CD14-positive monocyte (primary cell): ENCODE results near the gene CYP19A1. TPM values are rescaled to one million over a fixed set of nuclear protein-coding genes. Genes with fewer than 3 reads are reported as not detected.
A peak's percentile ranks its signal among the peaks of the same experiment; 100 is the strongest.

Source experiments
- DNase-seq, 3 donors: peaks; one replicate each; pipeline ENCODE4 v3.0.0-alpha.2; 2011 to 2022
- H2AFZ ChIP-seq: 2 replicates; pipeline ENCODE4 v1.6.0; 2012; ENCODE audit warnings: mild to moderate bottlenecking, low read depth, low read length, inconsistent platforms; ENCODE audit not compliant: insufficient read depth, poor library complexity, severe bottlenecking
- H3K27ac ChIP-seq, 2 donors: 1 replicate in 1 of 2; 2 replicates in 1 of 2; pipeline ENCODE4 v1.5.1; 2012 to 2013; ENCODE audit warnings: low read length in 2 of 2, control low read depth in 1 of 2, inconsistent platforms in 1 of 2, low read depth in 1 of 2, mild to moderate bottlenecking in 1 of 2
- H3K27me3 ChIP-seq, 2 donors: one replicate each; pipeline versions ENCODE4 v1.6.0 to v1.6.1; 2011 to 2013; ENCODE audit warnings: low read length in 2 of 2; ENCODE audit not compliant: control insufficient read depth in 2 of 2, insufficient read depth in 2 of 2
- H3K36me3 ChIP-seq, 2 donors: replicated peaks in 1 of 2; 1 replicate in 1 of 2; 2 replicates in 1 of 2; pipeline versions ENCODE4 v1.5.1 to v1.6.1; 2012 to 2013; ENCODE audit warnings: low read length in 2 of 2, control low read depth in 1 of 2, inconsistent platforms in 1 of 2, mild to moderate bottlenecking in 1 of 2; ENCODE audit not compliant: insufficient read depth in 2 of 2, control insufficient read depth in 1 of 2
- H3K4me1 ChIP-seq, 2 donors: 1 replicate in 1 of 2; 2 replicates in 1 of 2; pipeline versions ENCODE4 v1.5.1 to v1.6.1; 2012 to 2013; ENCODE audit warnings: low read length in 2 of 2, control low read depth in 1 of 2, inconsistent platforms in 1 of 2, mild to moderate bottlenecking in 1 of 2, moderate library complexity in 1 of 2; ENCODE audit not compliant: insufficient read depth in 2 of 2, control insufficient read depth in 1 of 2
- H3K4me2 ChIP-seq: replicated peaks from 2 replicates; pipeline ENCODE3; 2012; ENCODE audit warnings: low read length, moderate library complexity, mild to moderate bottlenecking; ENCODE audit not compliant: poor library complexity, severe bottlenecking; ENCODE audit errors: extremely low read depth
- H3K4me3 ChIP-seq, 3 experiments: fragments of 200-600 bp in 1 of 3; sonication (generic) in 1 of 3; replicated peaks in 1 of 3; 1 replicate in 2 of 3; 2 replicates in 1 of 3; pipeline ENCODE4 v1.5.1; 2011 to 2013; ENCODE audit warnings: low read length in 3 of 3, mild to moderate bottlenecking in 3 of 3, control low read depth in 2 of 3, low read depth in 2 of 3, inconsistent platforms in 1 of 3, moderate library complexity in 1 of 3
- H3K79me2 ChIP-seq: 2 replicates; pipeline ENCODE4 v1.6.0; 2012; ENCODE audit warnings: mild to moderate bottlenecking, control low read depth, inconsistent platforms, low read length, moderate library complexity; ENCODE audit not compliant: insufficient read depth
- H3K9ac ChIP-seq: 2 replicates; pipeline ENCODE4 v1.6.0; 2017; ENCODE audit warnings: low read length, mild to moderate bottlenecking; ENCODE audit not compliant: insufficient read depth, poor library complexity, severe bottlenecking
- H3K9me3 ChIP-seq, 2 donors: replicated peaks in 1 of 2; 1 replicate in 1 of 2; 2 replicates in 1 of 2; pipeline versions ENCODE4 v1.5.1 to v1.6.1; 2012 to 2013; ENCODE audit warnings: low read length in 2 of 2, control low read depth in 1 of 2; ENCODE audit not compliant: control insufficient read depth in 1 of 2, insufficient read depth in 1 of 2
- H4K20me1 ChIP-seq: 2 replicates; pipeline ENCODE4 v1.6.0; 2012; ENCODE audit warnings: mild to moderate bottlenecking, low read length, control low read depth, moderate library complexity; ENCODE audit not compliant: insufficient read depth
- H3K27ac Mint-ChIP-seq, 7 donors: one replicate each; pipeline ENCODE4 v1.8.0; 2020; ENCODE audit warnings: mild to moderate bottlenecking in 7 of 7, mixed read lengths in 7 of 7, moderate library complexity in 6 of 7, inconsistent platforms in 2 of 7
- H3K27me3 Mint-ChIP-seq, 3 donors: one replicate each; pipeline ENCODE4 v1.8.0; 2021 to 2022; ENCODE audit warnings: low read depth in 3 of 3, mild to moderate bottlenecking in 3 of 3, mixed read lengths in 3 of 3, moderate library complexity in 3 of 3, inconsistent platforms in 1 of 3
- H3K36me3 Mint-ChIP-seq, 2 donors: one replicate each; pipeline ENCODE4 v1.8.0; 2020; ENCODE audit warnings: mixed read lengths in 2 of 2, inconsistent platforms in 1 of 2, mild to moderate bottlenecking in 1 of 2
- H3K4me1 Mint-ChIP-seq: one replicate; pipeline ENCODE4 v1.8.0; 2020; ENCODE audit warnings: mild to moderate bottlenecking, mixed read lengths
- H3K4me3 Mint-ChIP-seq, 2 donors: one replicate each; pipeline ENCODE4 v1.8.0; 2020; ENCODE audit warnings: mild to moderate bottlenecking in 2 of 2, mixed read lengths in 2 of 2, moderate library complexity in 1 of 2
- H3K9me3 Mint-ChIP-seq, 7 donors: one replicate each; pipeline ENCODE4 v1.8.0; 2020 to 2022; ENCODE audit warnings: mixed read lengths in 7 of 7, mild to moderate bottlenecking in 6 of 7, moderate library complexity in 6 of 7, inconsistent platforms in 2 of 7
- CTCF ChIP-seq: fragments of 200-600 bp; IDR thresholded peaks from one replicate; pipeline ENCODE4 v1.8.0; 2022; ENCODE audit warnings: antibody characterized with exemption, mild to moderate bottlenecking
- WGBS: methylation state at CpG from one replicate; pipeline ENCODE4 v1.1.5; 2013; ENCODE audit warnings: missing lambda C conversion rate; ENCODE audit not compliant: insufficient coverage; 5-methylcytosine and 5-hydroxymethylcytosine counted together
- intact Hi-C, 2 donors: fragments of 100-400 bp; cut with micrococcal nuclease; formaldehyde crosslinking; loops; one replicate each; pipeline versions ENCODE4 v1.15.0 to v1.15.1; 2023
- polyA plus RNA-seq, 3 donors: library from polyadenylated mRNA; depleted of rRNA in 1 of 3; unstranded in 2 of 3; stranded (reverse) in 1 of 3; fragments of 300-500 nt in 2 of 3; fragments of >200 nt in 1 of 3; fragmentation: Illumina TruSeq in 2 of 3; gene quantifications; 1 replicate in 2 of 3; 2 replicates in 1 of 3; pipeline ENCODE4 v1.2.3, GENCODE V29; 2012 to 2021

Gene CYP19A1
- polyA plus RNA-seq, 3 donors, result not detected

- intact Hi-C loops, result no loop called here
- H3K27ac ChIP-seq, result peak overlapping the region in 1 of 2 donors; percentile 32
- Mint-ChIP-seq H3K9me3 (no peaks in the 10 kb centered on the region), H3K4me1 (peaks cover 64% of the 10 kb centered on the region), H3K27me3 (no peaks in the 10 kb centered on the region), H3K27ac (peak overlapping the region; percentile 6 to 86 (median 68)), H3K36me3 (peaks cover 0 to 2% of the 10 kb centered on the region in 2 donors), H3K4me3 (peak overlapping the region in 1 of 2 donors; percentile 37)
- H3K4me3 ChIP-seq, result peak overlapping the region in 1 of 3 experiments; percentile 34
- H3K9ac ChIP-seq, result no peak overlapping the region
- peak overlapping the region; percentile 54 for H3K4me2 ChIP-seq
- H3K9me3 ChIP-seq, result no peaks in the 10 kb centered on the region
- no peaks in the 10 kb centered on the region for H3K36me3 ChIP-seq
- H4K20me1 ChIP-seq, result no peaks in the 10 kb centered on the region
- peaks cover 62 to 67% of the 10 kb centered on the region in 2 donors for H3K4me1 ChIP-seq
- H3K79me2 ChIP-seq, result no peaks in the 10 kb centered on the region
- no peaks in the 10 kb centered on the region for H3K27me3 ChIP-seq
- H2AFZ ChIP-seq, result peak overlapping the region; percentile 13
- TF ChIP-seq CTCF, result no peak
- peak; percentile 13 to 30 (median 15) for DNase-seq
- WGBS, result 94% methylated on average over 6 of the region's 12 CpGs
Measured at GRCh38 chr15:51185213-51186159, 152.9 kb downstream of the CYP19A1 start.

DNA sequence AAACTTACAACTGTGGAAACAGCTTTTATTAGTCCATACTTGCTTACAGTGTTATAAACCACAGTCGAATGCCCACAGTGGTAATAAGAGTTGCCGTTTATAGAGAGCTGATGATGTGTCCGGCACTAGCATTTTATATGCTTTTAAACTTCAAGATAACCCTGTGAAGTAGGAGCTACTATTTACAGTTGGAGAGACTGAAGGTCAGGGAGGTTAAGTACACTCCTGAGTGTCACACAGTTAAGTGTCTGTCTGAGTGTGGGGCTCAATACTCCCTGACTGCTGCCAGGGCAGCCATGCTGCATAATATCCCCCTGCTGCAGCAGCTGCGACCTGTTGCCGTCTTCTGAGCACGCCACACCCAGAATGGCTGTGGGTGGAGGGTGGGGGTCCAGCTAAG, 153.8 kb downstream of the CYP19A1 start:
- H3K27ac ChIP-seq, result peak overlapping the region in 1 of 2 donors; percentile 32
- Mint-ChIP-seq H3K9me3 (no peaks in the 10 kb centered on the region), H3K27ac (peak overlapping the region in 6 of 7 donors; percentile 6 to 82 (median 33)), H3K4me3 (no peak overlapping the region), H3K36me3 (peaks cover 0 to 2% of the 10 kb centered on the region in 2 donors), H3K4me1 (peaks cover 63% of the 10 kb centered on the region), H3K27me3 (no peaks in the 10 kb centered on the region)
- no peaks in the 10 kb centered on the region for H3K9me3 ChIP-seq
- TF ChIP-seq CTCF, result no peak
- H4K20me1 ChIP-seq, result no peaks in the 10 kb centered on the region
- no peak for DNase-seq
- intact Hi-C loops, result no loop called here
- H3K27me3 ChIP-seq, result no peaks in the 10 kb centered on the region
- no CpG with 5 or more reads among the region's 6 CpGs for WGBS
- H3K4me3 ChIP-seq, result no peak overlapping the region
- H3K4me2 ChIP-seq, result no peak overlapping the region
- H3K36me3 ChIP-seq, result no peaks in the 10 kb centered on the region
- H2AFZ ChIP-seq, result peak overlapping the region; percentile 13
- no peak overlapping the region for H3K9ac ChIP-seq
- H3K79me2 ChIP-seq, result no peaks in the 10 kb centered on the region
- H3K4me1 ChIP-seq, result peaks cover 61 to 67% of the 10 kb centered on the region in 2 donors
